Naive thymus-derived CD8-positive, alpha-beta T cell (primary cell): ENCODE measurements around the gene LRRC36. TPM values are rescaled to one million over a fixed set of nuclear protein-coding genes. Genes with fewer than 3 reads are reported as not detected.
"Not testable (repeated sequence)": the region's sequence is repeated elsewhere in the genome, so short reads cannot be mapped to it uniquely, and the experiment has no call there.

Source experiments
- ATAC-seq, 2 donors: fragments of 150-1000 bp; cut with Tn5 transposase in 1 of 2; sonication (Bioruptor Pico), chemical (Tn5 transposase) in 1 of 2; 1 replicate in 1 of 2; 2 replicates in 1 of 2; pipeline ENCODE4 v1.10.0; 2021; ENCODE audit warnings: mild to moderate bottlenecking in 2 of 2, moderate library complexity in 2 of 2
- POLR2A ChIA-PET: fragments of 350-600 bp; sonication (Branson Sonifier 250); formaldehyde crosslinking; loops from one replicate; lab custom pipeline; 2021; ENCODE audit warnings: antibody characterized with exemption; lab: Charles Lee
- DNase-seq, 10 donors: peaks; one replicate each; pipeline versions ENCODE4 v3.0.0 to v3.0.0-alpha.2; 2020 to 2022
- H3K27ac Mint-ChIP-seq, 10 donors: one replicate each; pipeline ENCODE4 v1.8.0; 2020 to 2022; ENCODE audit warnings: mild to moderate bottlenecking in 10 of 10, mixed read lengths in 10 of 10, moderate library complexity in 4 of 10, inconsistent platforms in 1 of 10
- H3K27me3 Mint-ChIP-seq, 5 donors: one replicate each; pipeline ENCODE4 v1.8.0; 2021 to 2022; ENCODE audit warnings: mixed read lengths in 5 of 5
- H3K36me3 Mint-ChIP-seq, 3 donors: one replicate each; pipeline ENCODE4 v1.8.0; 2020 to 2022; ENCODE audit warnings: mixed read lengths in 3 of 3, mild to moderate bottlenecking in 2 of 3, inconsistent platforms in 1 of 3
- H3K4me1 Mint-ChIP-seq, 4 donors: one replicate each; pipeline ENCODE4 v1.8.0; 2021 to 2022; ENCODE audit warnings: mixed read lengths in 4 of 4
- H3K4me3 Mint-ChIP-seq, 10 donors: one replicate each; pipeline ENCODE4 v1.8.0; 2020 to 2022; ENCODE audit warnings: mild to moderate bottlenecking in 10 of 10, mixed read lengths in 10 of 10, moderate library complexity in 6 of 10, inconsistent platforms in 1 of 10
- H3K9me3 Mint-ChIP-seq, 9 donors: one replicate each; pipeline ENCODE4 v1.8.0; 2020 to 2022; ENCODE audit warnings: mixed read lengths in 9 of 9, mild to moderate bottlenecking in 3 of 9, inconsistent platforms in 1 of 9, moderate library complexity in 1 of 9
- polyA plus RNA-seq, 3 donors: library from polyadenylated mRNA; unstranded; fragments of 300-500 nt; fragmentation: Illumina TruSeq; gene quantifications; one replicate each; pipeline ENCODE4 v1.2.3, GENCODE V29; 2021
- total RNA-seq, 8 experiments: library from RNA in 2 of 8; stranded (reverse) in 2 of 8; gene quantifications; one replicate each; pipeline ENCODE4 v1.2.3 and lab custom pipeline; 2021 to 2026

Gene LRRC36
- total and polyA plus RNA-seq, 5 experiments from 2014 or later, result 0.49 TPM; not detected in 4

GRCh38 chr16:67333315-67333714, 6.7 kb downstream of the LRRC36 start:
- no peak for ATAC-seq
- H3K9me3 Mint-ChIP-seq, result peaks cover 0 to 22% (median 8%) of the 10 kb centered on the region in 9 donors
- DNase-seq, result no peak
- H3K4me1 Mint-ChIP-seq, result no peaks in the 10 kb centered on the region
- POLR2A ChIA-PET, result no interaction called here
- no peak overlapping the region for H3K27ac Mint-ChIP-seq
- H3K27me3 Mint-ChIP-seq, result peaks cover 0 to 2% (median 0%) of the 10 kb centered on the region in 5 donors
- H3K4me3 Mint-ChIP-seq, result no peak overlapping the region
- peaks cover 0 to 17% (median 12%) of the 10 kb centered on the region in 3 donors for H3K36me3 Mint-ChIP-seq

GRCh38 chr16:67336116-67336515, 9.5 kb downstream of the LRRC36 start:
- Mint-ChIP-seq H3K27ac (no peak overlapping the region), H3K4me3 (no peak overlapping the region), H3K36me3 (peaks cover 0 to 17% (median 12%) of the 10 kb centered on the region in 3 donors), H3K27me3 (peaks cover 0 to 3% (median 2%) of the 10 kb centered on the region in 5 donors), H3K4me1 (no peaks in the 10 kb centered on the region), H3K9me3 (peaks cover 0 to 22% (median 8%) of the 10 kb centered on the region in 9 donors)
- POLR2A ChIA-PET, result no interaction called here
- no peak for ATAC-seq
- DNase-seq, result no peak

GRCh38 chr16:67336648-67337047, 10.0 kb downstream of the LRRC36 start:
- no peak overlapping the region for H3K4me3 Mint-ChIP-seq
- no peaks in the 10 kb centered on the region for H3K4me1 Mint-ChIP-seq
- POLR2A ChIA-PET, result no interaction called here
- peaks cover 0 to 22% (median 8%) of the 10 kb centered on the region in 9 donors for H3K9me3 Mint-ChIP-seq
- DNase-seq (no peak), ATAC-seq (no peak)
- peaks cover 0 to 3% (median 2%) of the 10 kb centered on the region in 5 donors for H3K27me3 Mint-ChIP-seq
- H3K36me3 Mint-ChIP-seq, result peaks cover 0 to 17% (median 12%) of the 10 kb centered on the region in 3 donors
- H3K27ac Mint-ChIP-seq, result no peak overlapping the region

- peaks cover 0 to 9% (median 3%) of the 10 kb centered on the region in 5 donors for H3K27me3 Mint-ChIP-seq
- peaks cover 0 to 17% (median 12%) of the 10 kb centered on the region in 3 donors for H3K36me3 Mint-ChIP-seq
- H3K4me1 Mint-ChIP-seq, result no peaks in the 10 kb centered on the region
- no peak overlapping the region for H3K27ac Mint-ChIP-seq
- H3K4me3 Mint-ChIP-seq, result no peak overlapping the region
- POLR2A ChIA-PET, result no interaction called here
- DNase-seq (no peak), ATAC-seq (no peak)
- peaks cover 0 to 18% (median 8%) of the 10 kb centered on the region in 9 donors for H3K9me3 Mint-ChIP-seq
Measured at GRCh38 chr16:67339453-67339852, 12.8 kb downstream of the LRRC36 start.

GRCh38 chr16:67341250-67341649, 14.6 kb downstream of the LRRC36 start:
- Mint-ChIP-seq H3K36me3 (peaks cover 0 to under 1% (median 0%) of the 10 kb centered on the region in 3 donors), H3K9me3 (peaks cover 0 to under 1% (median 0%) of the 10 kb centered on the region in 9 donors), H3K4me1 (no peaks in the 10 kb centered on the region), H3K27me3 (peaks cover 0 to 9% (median 2%) of the 10 kb centered on the region in 5 donors), H3K27ac (no peak overlapping the region), H3K4me3 (no peak overlapping the region)
- POLR2A ChIA-PET, result no interaction called here
- DNase-seq (no peak), ATAC-seq (no peak)

GRCh38 chr16:67342616-67343015, 16.0 kb downstream of the LRRC36 start:
- Mint-ChIP-seq H3K4me1 (no peaks in the 10 kb centered on the region), H3K27me3 (peaks cover 0 to 9% (median 2%) of the 10 kb centered on the region in 5 donors), H3K9me3 (no peaks in the 10 kb centered on the region), H3K27ac (no peak overlapping the region), H3K4me3 (no peak overlapping the region), H3K36me3 (no peaks in the 10 kb centered on the region)
- POLR2A ChIA-PET, result no interaction called here
- no peak for DNase-seq
- ATAC-seq, result no peak

- H3K27ac Mint-ChIP-seq, result no peak overlapping the region
- H3K4me3 Mint-ChIP-seq, result no peak overlapping the region
- no peaks in the 10 kb centered on the region for H3K4me1 Mint-ChIP-seq
- ATAC-seq (no peak), DNase-seq (no peak)
- no peaks in the 10 kb centered on the region for H3K9me3 Mint-ChIP-seq
- H3K36me3 Mint-ChIP-seq, result no peaks in the 10 kb centered on the region
- POLR2A ChIA-PET, result no interaction called here
- H3K27me3 Mint-ChIP-seq, result peaks cover 0 to 7% (median 5%) of the 10 kb centered on the region in 5 donors
Measured at GRCh38 chr16:67345401-67345800, 18.8 kb downstream of the LRRC36 start.

GRCh38 chr16:67346341-67346740, 19.7 kb downstream of the LRRC36 start:
- no peak for DNase-seq
- Mint-ChIP-seq H3K27ac (no peak overlapping the region), H3K36me3 (no peaks in the 10 kb centered on the region), H3K4me3 (no peak overlapping the region), H3K4me1 (no peaks in the 10 kb centered on the region), H3K27me3 (peaks cover 0 to 7% (median 5%) of the 10 kb centered on the region in 5 donors), H3K9me3 (no peaks in the 10 kb centered on the region)
- POLR2A ChIA-PET, result no interaction called here
- no peak for ATAC-seq

- Mint-ChIP-seq H3K9me3 (no peaks in the 10 kb centered on the region), H3K27me3 (peaks cover 0 to 5% (median 3%) of the 10 kb centered on the region in 5 donors), H3K36me3 (no peaks in the 10 kb centered on the region), H3K4me1 (no peaks in the 10 kb centered on the region), H3K27ac (no peak overlapping the region), H3K4me3 (no peak overlapping the region)
- POLR2A ChIA-PET, result no interaction called here
- DNase-seq, result peak in 2 of 10 donors; percentile 16 to 29
- no peak for ATAC-seq
Measured at GRCh38 chr16:67349172-67349571, 22.6 kb downstream of the LRRC36 start.

GRCh38 chr16:67350324-67350723, 23.7 kb downstream of the LRRC36 start:
- H3K27ac Mint-ChIP-seq, result no peak overlapping the region
- peaks cover 0 to 5% (median 3%) of the 10 kb centered on the region in 5 donors for H3K27me3 Mint-ChIP-seq
- no peak for ATAC-seq
- DNase-seq, result no peak
- no peaks in the 10 kb centered on the region for H3K9me3 Mint-ChIP-seq
- no peak overlapping the region for H3K4me3 Mint-ChIP-seq
- H3K36me3 Mint-ChIP-seq, result no peaks in the 10 kb centered on the region
- no peaks in the 10 kb centered on the region for H3K4me1 Mint-ChIP-seq
- POLR2A ChIA-PET, result no interaction called here

- H3K4me3 Mint-ChIP-seq, DNase-seq, POLR2A ChIA-PET, H3K36me3 Mint-ChIP-seq, H3K27ac Mint-ChIP-seq, ATAC-seq, H3K9me3 Mint-ChIP-seq, H3K4me1 Mint-ChIP-seq: not testable (repeated sequence)
- H3K27me3 Mint-ChIP-seq, result peaks cover 0 to 14% (median 3%) of the 10 kb centered on the region in 5 donors
Measured at GRCh38 chr16:67352463-67352862, 25.8 kb downstream of the LRRC36 start.

GRCh38 chr16:67356396-67356795, 29.8 kb downstream of the LRRC36 start:
- Mint-ChIP-seq H3K36me3 (no peaks in the 10 kb centered on the region), H3K4me1 (no peaks in the 10 kb centered on the region), H3K27me3 (peaks cover 0 to 14% (median 2%) of the 10 kb centered on the region in 5 donors), H3K9me3 (no peaks in the 10 kb centered on the region), H3K4me3 (no peak overlapping the region), H3K27ac (no peak overlapping the region)
- DNase-seq, result no peak
- no peak for ATAC-seq
- POLR2A ChIA-PET, result no interaction called here

- H3K27me3 Mint-ChIP-seq, result peaks cover 0 to 14% (median 2%) of the 10 kb centered on the region in 5 donors
- H3K27ac Mint-ChIP-seq, result no peak overlapping the region
- no peak for ATAC-seq
Measured at GRCh38 chr16:67357561-67357960, 30.9 kb downstream of the LRRC36 start.

More at GRCh38 chr16:67357561-67357960, 30.9 kb downstream of the LRRC36 start:
- POLR2A ChIA-PET, result interaction anchor here (0.5 kb wide), 1 partner anchor 140 kb away, joined by 4 read pairs; no protein-coding TSS in a partner anchor
- no peak overlapping the region for H3K4me3 Mint-ChIP-seq
- H3K9me3 Mint-ChIP-seq, result no peaks in the 10 kb centered on the region
- H3K36me3 Mint-ChIP-seq, result no peaks in the 10 kb centered on the region
- H3K4me1 Mint-ChIP-seq, result no peaks in the 10 kb centered on the region
- DNase-seq, result no peak
